Aorta (tissue), 5 donors: ENCODE data around the gene BCAR1. TPM values are rescaled to one million over a fixed set of nuclear protein-coding genes. Genes with fewer than 3 reads are reported as not detected.
"Not testable (repeated sequence)": the region's sequence is repeated elsewhere in the genome, so short reads cannot be mapped to it uniquely, and the experiment has no call there.

ENCODE experiments used
- ATAC-seq: fragments of 200-7000 bp; cut with Tn5 transposase; one replicate; pipeline ENCODE4 v1.9.1; 2022; ENCODE audit warnings: moderate library complexity; ENCODE audit not compliant: low FRiP score
- DNase-seq, 2 donors: peaks; one replicate each; pipeline ENCODE4 v3.0.0-alpha.2; 2020
- H3K27ac ChIP-seq, 2 donors: one replicate each; pipeline ENCODE4 v1.5.1; 2013; ENCODE audit warnings: low read length in 2 of 2, mild to moderate bottlenecking in 2 of 2, moderate library complexity in 2 of 2, control low read depth in 1 of 2, inconsistent platforms in 1 of 2, low read depth in 1 of 2
- H3K27me3 ChIP-seq, 2 donors: one replicate each; pipeline ENCODE4 v1.6.1; 2013; ENCODE audit warnings: control low read depth in 1 of 2, low read length in 1 of 2, mild to moderate bottlenecking in 1 of 2, moderate library complexity in 1 of 2; ENCODE audit not compliant: insufficient read depth in 2 of 2, control insufficient read depth in 1 of 2
- H3K36me3 ChIP-seq, 2 donors: one replicate each; pipeline ENCODE4 v1.6.1; 2013; ENCODE audit warnings: control low read depth in 1 of 2, low read length in 1 of 2, mild to moderate bottlenecking in 1 of 2; ENCODE audit not compliant: insufficient read depth in 2 of 2, control insufficient read depth in 1 of 2
- H3K4me1 ChIP-seq, 2 donors: one replicate each; pipeline ENCODE4 v1.6.1; 2013; ENCODE audit warnings: low read length in 2 of 2, control low read depth in 1 of 2, mild to moderate bottlenecking in 1 of 2, moderate library complexity in 1 of 2; ENCODE audit not compliant: insufficient read depth in 2 of 2, control insufficient read depth in 1 of 2
- H3K4me3 ChIP-seq, 2 donors: one replicate each; pipeline ENCODE4 v1.5.1; 2013; ENCODE audit warnings: low read length in 2 of 2, control low read depth in 1 of 2, mild to moderate bottlenecking in 1 of 2
- H3K9me3 ChIP-seq: one replicate; pipeline ENCODE4 v1.6.1; 2013; ENCODE audit warnings: mild to moderate bottlenecking, low read length; ENCODE audit not compliant: control insufficient read depth
- WGBS, 2 donors: extraction: QIAGEN DNeasy Blood & Tissue Kit; methylation state at CpG; one replicate each; pipeline ENCODE4 v1.1.7; 2013; 5-methylcytosine and 5-hydroxymethylcytosine counted together
- intact Hi-C, 2 donors: fragments of 100-400 bp; cut with DNase I; formaldehyde crosslinking; loops; one replicate each; pipeline versions ENCODE4 v1.14.2 to v1.15.0; 2022
- polyA plus RNA-seq, 2 donors: library from polyadenylated mRNA; stranded (reverse); fragments of 200-250 nt; gene quantifications; one replicate each; pipeline ENCODE4 v1.2.3, GENCODE V29; 2013
- total RNA-seq, 2 donors: library from RNA; stranded (reverse); fragmentation: NEBNext Ultra II Directional; extraction: Animal tissue kit (Norgen Biotek cat#: 25700); gene quantifications; one replicate each; pipeline ENCODE4 v1.2.1, GENCODE V29; 2021
- donor health status: healthy with polysubstance abuse.
- donor health status: Bipolar disorder and iron deficiency.
- donor health status: DM: no; HTN: no; CAD: no.
- donor health status: DM: no; HTN: no; CAD: no.
- donor health status: DM: yes; HTN: yes; CAD: no.

Gene BCAR1
- total and polyA plus RNA-seq, 4 donors: 28.7 to 140 (median 90.5) TPM

DNA sequence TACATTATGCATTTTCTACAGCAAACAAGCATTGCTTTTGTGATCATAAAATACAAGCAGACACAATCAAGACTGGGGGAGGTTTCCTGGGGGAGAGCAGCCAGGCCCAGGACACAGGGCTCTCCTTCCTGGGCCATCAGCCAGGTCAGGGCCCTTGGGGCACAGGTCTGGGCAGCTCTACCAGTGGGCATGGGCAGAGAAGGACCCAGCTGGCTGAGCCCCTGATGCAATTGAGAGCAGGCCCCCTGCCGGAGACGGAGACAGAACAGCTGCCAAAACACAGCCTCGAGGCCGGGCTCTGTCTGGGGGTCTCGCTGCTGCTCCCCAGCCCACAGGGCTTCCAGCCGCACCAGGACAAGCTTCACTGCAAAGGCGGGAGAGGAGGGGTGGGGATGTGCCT lies 10.8 kb downstream of the BCAR1 start:
- ATAC-seq: not testable (repeated sequence)
- peak in 1 of 2 donors; percentile 45 for DNase-seq
- H3K27ac ChIP-seq: peak overlapping the region in 1 of 2 donors; percentile 65

DNA sequence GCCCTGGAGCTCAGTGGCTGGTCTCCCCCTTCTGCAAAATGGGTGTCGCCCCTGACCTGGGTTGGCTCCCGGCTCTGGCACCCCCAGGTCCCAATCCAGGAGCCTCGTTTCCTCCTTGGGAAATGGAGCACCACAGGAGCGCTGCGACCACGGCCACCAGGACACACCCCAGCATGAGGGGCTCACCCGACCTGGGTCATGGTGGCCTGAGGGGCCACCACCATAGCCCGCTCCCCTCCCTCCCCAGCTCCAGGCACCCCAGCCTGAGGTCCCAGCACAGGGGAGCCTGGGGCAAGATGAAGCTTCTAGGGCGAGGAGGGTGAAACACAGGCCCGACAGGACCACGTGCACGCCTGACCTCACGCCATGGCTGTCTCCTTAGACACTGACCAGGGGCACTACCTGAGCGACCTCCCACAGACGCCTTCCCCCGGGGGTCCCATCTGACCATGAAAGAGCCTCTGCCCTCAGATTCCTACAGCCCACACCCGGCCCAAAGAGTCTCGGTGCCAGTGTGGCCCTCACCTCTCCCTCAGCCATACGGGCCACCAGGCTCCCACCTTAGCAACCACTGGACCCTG lies 11.8 kb downstream of the BCAR1 start:
- ATAC-seq: no peak

More for the DNA sequence above, 10.8 kb downstream of the BCAR1 start:
- H3K36me3 ChIP-seq, H3K4me3 ChIP-seq, H3K4me1 ChIP-seq, intact Hi-C loops, H3K27me3 ChIP-seq, H3K9me3 ChIP-seq: not testable (repeated sequence)
- WGBS, 2 donors: 21 to 24% methylated on average over 7 of the region's 7 CpGs

DNA sequence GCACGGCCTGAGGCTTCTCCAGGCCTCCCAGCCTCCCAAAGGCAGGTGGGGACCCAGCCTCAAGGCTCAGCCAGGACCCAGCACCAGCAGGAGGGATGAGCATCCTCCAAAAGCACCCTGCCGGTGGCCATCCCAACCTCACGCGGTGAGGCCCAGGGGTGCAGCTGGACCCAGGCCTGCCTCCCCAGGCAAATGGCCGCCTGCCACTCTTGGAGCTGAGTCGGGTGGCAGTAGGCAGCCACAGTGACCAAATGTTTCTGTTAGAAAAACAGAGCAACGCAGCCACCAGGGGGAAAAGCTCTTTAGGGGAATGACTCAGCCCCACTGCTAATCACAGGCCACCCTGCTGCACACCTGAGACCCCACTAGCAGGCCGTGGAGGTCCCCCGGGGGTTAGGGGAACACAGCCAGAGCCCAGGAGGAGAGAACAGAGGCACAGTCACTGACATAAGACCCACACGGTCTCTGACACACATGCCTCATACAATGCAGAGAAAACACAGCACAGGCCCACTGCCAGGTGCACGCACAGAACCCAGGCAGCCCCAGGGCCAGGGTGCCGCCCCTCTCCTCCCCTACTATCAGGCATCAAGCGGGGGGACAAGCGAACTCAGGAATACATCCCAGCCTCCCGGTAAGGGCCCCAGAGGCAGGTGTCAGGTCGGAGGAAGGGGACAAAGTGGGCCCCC lies 12.4 kb downstream of the BCAR1 start:
- Histone ChIP-seq H3K4me3 (no peak overlapping the region), H3K36me3 (no peaks in the 10 kb centered on the region), H3K27me3 (no peaks in the 10 kb centered on the region), H3K4me1 (no peaks in the 10 kb centered on the region), H3K27ac (peak overlapping the region; percentile 83 to 93), H3K9me3 (no peaks in the 10 kb centered on the region)
- 9 to 11% methylated on average over 16 of the region's 16 CpGs for WGBS, 2 donors
- peak; percentile 85 to 89 for DNase-seq
- peak; percentile 28 for ATAC-seq
- intact Hi-C loops: loop anchor here (2.0 to 5.0 kb wide), 4 partner anchors 68 to 164 kb away; no protein-coding TSS in a partner anchor

More for the DNA sequence above, 11.8 kb downstream of the BCAR1 start:
- Histone ChIP-seq H3K27ac (peak overlapping the region; percentile 83 to 93), H3K4me1 (no peaks in the 10 kb centered on the region), H3K4me3 (no peak overlapping the region), H3K9me3 (no peaks in the 10 kb centered on the region), H3K27me3 (no peaks in the 10 kb centered on the region), H3K36me3 (no peaks in the 10 kb centered on the region)
- WGBS, 2 donors: 54 to 58% methylated on average over 19 of the region's 19 CpGs
- no peak for DNase-seq
- intact Hi-C loops: loop anchor here (2.0 to 5.0 kb wide), 4 partner anchors 68 to 163 kb away; no protein-coding TSS in a partner anchor

DNA sequence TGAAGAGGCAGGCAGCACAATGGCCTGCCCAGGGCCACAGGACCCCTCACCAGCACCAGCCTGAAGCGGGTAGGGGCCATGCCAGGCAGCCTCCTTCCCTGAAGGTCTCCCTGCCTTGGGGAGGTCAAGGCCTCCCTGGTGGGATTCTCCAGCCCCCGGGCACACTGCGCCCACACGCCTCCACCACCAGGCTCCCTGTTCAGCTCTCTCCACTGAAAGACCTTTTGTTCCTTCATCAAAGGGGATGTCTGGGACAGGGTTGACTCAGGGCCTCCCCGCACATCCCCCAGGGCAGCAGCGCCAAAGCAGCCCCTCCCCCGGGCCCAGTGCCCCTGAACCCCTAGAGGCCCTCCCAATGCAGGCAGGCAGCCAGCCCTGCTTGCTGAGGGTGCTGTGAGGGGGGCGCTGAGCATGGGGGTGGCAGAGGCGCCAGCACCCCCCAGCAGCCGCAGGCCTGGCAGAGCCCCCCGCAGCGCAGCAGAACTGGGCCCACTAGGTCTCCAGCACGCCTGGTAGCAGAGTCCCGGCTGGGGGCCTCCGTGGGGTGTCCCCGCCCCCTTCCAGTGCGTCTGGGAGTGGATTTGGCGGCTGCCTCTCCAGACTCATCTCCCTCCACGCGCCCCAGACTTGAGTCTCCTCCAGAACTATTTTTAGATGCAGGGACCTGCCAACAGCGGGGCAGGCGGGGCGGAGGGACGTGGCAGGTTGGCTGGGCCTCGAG lies 13.1 kb downstream of the BCAR1 start:
- no peaks in the 10 kb centered on the region for H3K4me1 ChIP-seq
- peak; percentile 90 to 93 for DNase-seq
- peak; percentile 72 for ATAC-seq
- intact Hi-C loops: loop anchor here (2.0 to 5.0 kb wide), 4 partner anchors 69 to 165 kb away; no protein-coding TSS in a partner anchor
- peak overlapping the region; percentile 58 to 64 for H3K27ac ChIP-seq
- WGBS, 2 donors: 9 to 12% methylated on average over 21 to 25 of the region's 25 CpGs
- H3K9me3 ChIP-seq: no peaks in the 10 kb centered on the region
- no peaks in the 10 kb centered on the region for H3K36me3 ChIP-seq
- no peak overlapping the region for H3K4me3 ChIP-seq
- H3K27me3 ChIP-seq: no peaks in the 10 kb centered on the region

DNA sequence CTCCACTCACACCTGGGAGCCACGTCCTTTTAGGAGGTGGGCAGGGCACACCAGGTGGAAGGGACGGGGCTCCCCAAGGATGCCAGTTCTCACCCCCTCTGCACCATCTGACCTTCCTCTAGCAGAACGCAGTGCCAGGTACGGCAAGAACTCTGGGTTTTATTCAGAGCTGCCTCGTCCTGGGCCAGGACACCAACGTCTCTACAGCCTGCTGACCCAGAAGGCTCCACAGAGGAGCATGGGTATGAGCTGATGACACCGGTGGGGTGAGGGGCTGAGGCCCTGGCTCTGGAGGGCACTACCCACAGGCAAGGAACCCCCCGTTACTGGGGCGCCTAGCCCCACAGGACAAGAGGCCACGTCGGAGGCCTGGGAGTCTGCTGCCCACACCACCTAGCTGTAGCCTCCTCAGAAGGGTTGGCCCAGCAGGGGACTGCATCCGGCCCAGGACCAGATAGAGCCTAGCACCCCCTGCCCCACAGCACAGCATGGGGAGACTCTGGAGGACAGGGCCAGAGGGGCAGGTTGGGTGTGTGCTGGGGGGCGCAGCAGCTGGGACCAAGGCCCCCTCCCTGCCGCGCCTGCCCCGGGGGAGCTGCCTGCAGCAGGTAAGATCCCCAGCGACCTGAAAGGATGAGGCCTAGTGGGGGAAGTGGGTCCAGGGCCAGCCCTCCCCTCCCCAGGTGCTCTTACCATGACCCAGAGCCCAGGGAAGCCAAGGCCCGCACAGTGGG lies 13.9 kb downstream of the BCAR1 start:
- Histone ChIP-seq H3K4me3 (no peak overlapping the region), H3K36me3 (no peaks in the 10 kb centered on the region), H3K9me3 (no peaks in the 10 kb centered on the region), H3K27ac (peak overlapping the region; percentile 58 to 64), H3K27me3 (no peaks in the 10 kb centered on the region), H3K4me1 (no peaks in the 10 kb centered on the region)
- no peak for DNase-seq
- WGBS, 2 donors: 58% methylated on average over 18 of the region's 18 CpGs
- intact Hi-C loops: loop anchor here (2.0 to 5.0 kb wide), 4 partner anchors 70 to 165 kb away; no protein-coding TSS in a partner anchor
- ATAC-seq: no peak

DNA sequence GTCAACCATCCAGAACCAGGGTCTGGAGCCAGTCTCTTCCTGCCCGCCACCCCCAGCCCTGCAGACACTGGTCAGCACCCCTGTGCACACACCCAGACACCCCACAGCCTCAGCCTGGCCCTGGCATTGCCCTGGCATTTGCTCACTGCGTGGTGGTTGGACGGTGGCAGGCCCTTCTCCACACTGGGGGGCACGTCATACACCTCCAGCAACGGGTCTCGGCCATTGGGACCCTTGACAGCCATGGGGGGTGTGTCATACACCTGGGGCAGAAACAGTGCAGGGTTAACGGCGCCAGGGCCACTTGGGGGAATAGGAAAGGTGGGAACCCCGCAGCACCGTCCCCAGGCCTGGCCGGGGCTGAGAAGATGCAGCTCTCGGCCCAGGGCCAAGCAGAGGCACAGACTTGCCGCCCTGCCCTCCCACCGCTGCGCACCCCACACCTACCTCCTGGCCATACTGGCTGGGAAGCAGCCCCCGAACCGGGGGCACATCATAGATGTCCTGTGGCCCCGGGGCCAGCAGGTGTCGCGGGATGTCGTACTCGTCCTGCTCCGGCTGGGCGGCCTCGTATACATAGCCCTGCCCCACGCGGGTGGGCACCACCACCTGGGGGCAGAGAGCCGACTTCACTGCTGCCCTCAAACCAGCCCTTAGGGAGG lies 14.6 kb downstream of the BCAR1 start:
- intact Hi-C loops: loop anchor here (5.0 kb wide), 3 partner anchors 70 to 165 kb away; no protein-coding TSS in a partner anchor
- H3K27ac ChIP-seq: peak overlapping the region in 1 of 2 donors; percentile 64
- 80 to 81% methylated on average over 27 to 28 of the region's 28 CpGs for WGBS, 2 donors
- H3K36me3 ChIP-seq: no peaks in the 10 kb centered on the region
- H3K4me3 ChIP-seq: no peak overlapping the region
- H3K4me1 ChIP-seq: no peaks in the 10 kb centered on the region
- peak in 1 of 2 donors; percentile 49 for DNase-seq
- no peak for ATAC-seq
- H3K27me3 ChIP-seq: no peaks in the 10 kb centered on the region
- no peaks in the 10 kb centered on the region for H3K9me3 ChIP-seq

DNA sequence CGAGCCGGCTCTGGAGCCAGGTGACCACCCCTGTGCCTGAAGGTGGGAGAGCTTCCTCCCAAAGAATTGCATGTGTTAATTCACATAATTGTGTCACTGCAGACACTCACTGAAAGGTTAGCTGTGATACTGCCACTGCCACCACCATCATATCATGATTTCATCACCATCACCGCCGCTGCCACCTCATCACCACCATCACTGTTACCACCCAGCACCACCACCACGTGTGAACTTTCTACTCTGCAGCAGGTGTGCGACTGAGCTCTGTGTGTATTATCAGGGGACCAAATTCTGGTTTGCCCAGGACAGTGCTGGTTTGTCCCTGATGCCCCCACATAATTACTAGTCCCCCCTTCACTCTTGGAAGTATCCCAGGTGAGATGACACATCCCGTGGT lies 15.2 kb downstream of the BCAR1 start:
- H3K9me3 ChIP-seq: no peaks in the 10 kb centered on the region
- no peaks in the 10 kb centered on the region for H3K36me3 ChIP-seq
- no peak overlapping the region for H3K4me3 ChIP-seq
- H3K27me3 ChIP-seq: no peaks in the 10 kb centered on the region
- no peak for DNase-seq
- H3K27ac ChIP-seq: no peak overlapping the region
- H3K4me1 ChIP-seq: no peaks in the 10 kb centered on the region
- intact Hi-C loops: loop anchor here (5.0 kb wide), 3 partner anchors 71 to 166 kb away; no protein-coding TSS in a partner anchor
- no peak for ATAC-seq
- 74 to 76% methylated on average over 7 of the region's 7 CpGs for WGBS, 2 donors
